IMR-90 (cell line): ENCODE results near the gene MRPL58. TPM values are rescaled to one million over a fixed set of nuclear protein-coding genes. Genes with fewer than 3 reads are reported as not detected.

ENCODE experiments used
- ATAC-seq: fragments of 200-7000 bp; cut with Tn5 transposase; 2 replicates; pipeline ENCODE4 v1.9.1; 2020; ENCODE audit warnings: low read depth, mild to moderate bottlenecking, moderate library complexity
- BruUV-seq: library from RNA; stranded (reverse); fragments of 400-500 nt; replicated peaks from 2 replicates; lab custom pipeline; 2021; lab: Mats Ljungman, UMichigan
- CTCF ChIA-PET: fragments of 300-600 bp; formaldehyde crosslinking; extraction: SDS; loops from one replicate; lab custom pipeline; 2021; ENCODE audit warnings: antibody characterized with exemption; lab: Yijun Ruan, JAX
- POLR2A ChIA-PET: fragments of 300-600 bp; sonication (Branson Sonifier 250); formaldehyde crosslinking; loops from one replicate; lab custom pipeline; 2022; ENCODE audit warnings: antibody characterized with exemption; ENCODE audit not compliant: unreplicated experiment; lab: Charles Lee
- DNase-seq: peaks from one replicate; pipeline ENCODE4 v3.0.0; 2013
- H2AFZ ChIP-seq: replicated peaks from 2 replicates; pipeline ENCODE3; 2013; ENCODE audit warnings: low read length, mild to moderate bottlenecking; ENCODE audit not compliant: poor library complexity
- H2AK5ac ChIP-seq: 2 replicates; pipeline ENCODE4 v1.6.1; 2013; ENCODE audit warnings: low read depth, low read length, inconsistent platforms
- H2AK9ac ChIP-seq: replicated peaks from 2 replicates; pipeline ENCODE3; 2013; ENCODE audit warnings: mild to moderate bottlenecking, low read depth, low read length, moderate library complexity; ENCODE audit not compliant: poor library complexity
- H2BK120ac ChIP-seq: 2 replicates; pipeline ENCODE4 v1.6.1; 2013; ENCODE audit warnings: low read depth, low read length, inconsistent platforms
- H2BK15ac ChIP-seq: 3 replicates; pipeline ENCODE4 v1.6.1; 2013; ENCODE audit warnings: low read depth, low read length, inconsistent platforms
- H2BK20ac ChIP-seq: 2 replicates; pipeline ENCODE4 v1.6.1; 2013; ENCODE audit warnings: low read depth, mild to moderate bottlenecking, inconsistent platforms, low read length, moderate library complexity
- H2BK5ac ChIP-seq: 2 replicates; pipeline ENCODE4 v1.6.1; 2013; ENCODE audit warnings: mild to moderate bottlenecking, low read depth, low read length, inconsistent platforms; ENCODE audit not compliant: poor library complexity, severe bottlenecking
- H3K14ac ChIP-seq: replicated peaks from 2 replicates; pipeline ENCODE4 v1.6.1; 2013; ENCODE audit warnings: low read depth, low read length, inconsistent platforms
- H3K18ac ChIP-seq: 2 replicates; pipeline ENCODE4 v1.6.1; 2013; ENCODE audit warnings: low read depth, low read length, control low read depth
- H3K23ac ChIP-seq: 2 replicates; pipeline ENCODE4 v1.6.1; 2013; ENCODE audit warnings: low read depth, low read length, inconsistent platforms
- H3K27ac ChIP-seq: 2 replicates; pipeline ENCODE4 v1.5.1; 2013; ENCODE audit warnings: mild to moderate bottlenecking, control low read depth, low read length; ENCODE audit not compliant: insufficient read depth
- H3K27me3 ChIP-seq: 2 replicates; pipeline ENCODE4 v1.6.1; 2013; ENCODE audit warnings: low read length; ENCODE audit not compliant: control insufficient read depth, insufficient read depth
- H3K36me3 ChIP-seq: 2 replicates; pipeline ENCODE4 v1.6.1; 2013; ENCODE audit warnings: low read length, mixed read lengths; ENCODE audit not compliant: control insufficient read depth, insufficient read depth
- H3K4ac ChIP-seq: 2 replicates; pipeline ENCODE4 v1.6.1; 2013; ENCODE audit warnings: low read depth, low read length, inconsistent platforms
- H3K4me1 ChIP-seq: 2 replicates; pipeline ENCODE4 v1.6.1; 2013; ENCODE audit warnings: low read length, mixed read lengths; ENCODE audit not compliant: control insufficient read depth, insufficient read depth
- H3K4me2 ChIP-seq: 2 replicates; pipeline ENCODE4 v1.6.1; 2013; ENCODE audit warnings: low read depth, mild to moderate bottlenecking, control low read depth, low read length, moderate library complexity
- H3K4me3 ChIP-seq: 2 replicates; pipeline ENCODE4 v1.5.1; 2013; ENCODE audit warnings: low read depth, mild to moderate bottlenecking, control low read depth, low read length, moderate library complexity; ENCODE audit not compliant: insufficient read depth
- H3K56ac ChIP-seq: 2 replicates; pipeline ENCODE4 v1.6.1; 2013; ENCODE audit warnings: low read length, inconsistent platforms; ENCODE audit not compliant: insufficient read depth; ENCODE audit errors: extremely low read depth
- H3K79me1 ChIP-seq, 2 experiments: 2 replicates each; pipeline ENCODE4 v1.6.1; 2013; ENCODE audit warnings: low read length in 2 of 2, inconsistent platforms in 1 of 2, low read depth in 1 of 2
- H3K9ac ChIP-seq: 2 replicates; pipeline ENCODE4 v1.6.1; 2013; ENCODE audit warnings: low read depth, low read length, control low read depth
- H3K9me1 ChIP-seq: 2 replicates; pipeline ENCODE4 v1.6.1; 2013; ENCODE audit warnings: low read length, inconsistent platforms; ENCODE audit not compliant: insufficient read depth
- H3K9me3 ChIP-seq: 2 replicates; pipeline ENCODE4 v1.6.1; 2013; ENCODE audit warnings: low read length; ENCODE audit not compliant: control insufficient read depth, insufficient read depth
- H4K20me1 ChIP-seq: 2 replicates; pipeline ENCODE4 v1.6.1; 2013; ENCODE audit warnings: low read length, inconsistent platforms; ENCODE audit not compliant: insufficient read depth
- H4K5ac ChIP-seq: 2 replicates; pipeline ENCODE4 v1.6.1; 2013; ENCODE audit warnings: mild to moderate bottlenecking, low read depth, low read length, control low read depth
- H4K8ac ChIP-seq, 2 experiments: 2 replicates each; pipeline ENCODE4 v1.6.1; 2013; ENCODE audit warnings: low read depth in 2 of 2, low read length in 2 of 2, control low read depth in 1 of 2, inconsistent platforms in 1 of 2
- H4K91ac ChIP-seq: 2 replicates; pipeline ENCODE4 v1.6.1; 2013; ENCODE audit warnings: low read depth, low read length, inconsistent platforms; ENCODE audit not compliant: insufficient read depth
- CHD1 ChIP-seq: IDR thresholded peaks from 2 replicates; pipeline ENCODE4 v1.6.1; 2012; ENCODE audit warnings: low read depth, low read length, improper control_type of control experiment
- WGBS, 2 experiments: methylation state at CpG; one replicate each; pipeline versions ENCODE4 v1.1.5 to v1.1.7; 2013; ENCODE audit warnings: missing lambda C conversion rate in 2 of 2; ENCODE audit not compliant: insufficient read length in 1 of 2; ENCODE audit errors: extremely low coverage in 2 of 2; 5-methylcytosine and 5-hydroxymethylcytosine counted together
- dilution Hi-C: fragments of 300-500 bp; cut with HindIII; formaldehyde crosslinking; loops from one replicate; pipeline ENCODE4 v1.14.3; 2018; ENCODE audit warnings: low sequenced_read_pairs; ENCODE audit not compliant: unreplicated experiment
- in situ Hi-C: fragments of 300-500 bp; cut with MboI; formaldehyde crosslinking; loops from 3 replicates; pipeline ENCODE4 v1.14.3; 2019; ENCODE audit warnings: low sequenced_read_pairs, inconsistent platforms, mixed read lengths
- intact Hi-C: fragments of 100-400 bp; cut with micrococcal nuclease; formaldehyde crosslinking; loops from 2 replicates; pipeline ENCODE4 v1.10.0; 2022
- polyA plus RNA-seq, 3 experiments: library from polyadenylated mRNA; depleted of rRNA; stranded (reverse); fragments of >200 nt; gene quantifications; 2 replicates each; pipeline ENCODE4 v1.2.3, GENCODE V29; 2012; ENCODE audit warnings: low replicate concordance in 1 of 3
- total RNA-seq: library from RNA; depleted of rRNA; stranded (reverse); fragments of >200 nt; gene quantifications from 2 replicates; pipeline ENCODE4 v1.2.3, GENCODE V29; 2012
- TF ChIP-seq, protein P1 (sequence below): fragments of 150-350 bp; IDR thresholded peaks from 2 replicates; pipeline ENCODE4 v1.6.1; 2016; ENCODE audit warnings: low read depth, mild to moderate bottlenecking, low read length, moderate library complexity, borderline replicate concordance

The MRPL58 gene
- total and polyA plus RNA-seq, 2 of the 4 experiments (the other 2 are of a cell fraction): 42.5 to 53.0 TPM

GRCh38 chr17:75004371-75004770 lies 8.1 kb upstream of the MRPL58 start:
- 100% methylated on average over 1 of the region's 3 CpGs; no CpG with 5 or more reads in 1 of the 2 experiments for WGBS, 2 experiments
- BruUV-seq: no TSS peak

More at GRCh38 chr17:75004371-75004770, 8.1 kb upstream of the MRPL58 start:
- no peak overlapping the region for H3K14ac ChIP-seq
- TF ChIP-seq, protein P1, sequence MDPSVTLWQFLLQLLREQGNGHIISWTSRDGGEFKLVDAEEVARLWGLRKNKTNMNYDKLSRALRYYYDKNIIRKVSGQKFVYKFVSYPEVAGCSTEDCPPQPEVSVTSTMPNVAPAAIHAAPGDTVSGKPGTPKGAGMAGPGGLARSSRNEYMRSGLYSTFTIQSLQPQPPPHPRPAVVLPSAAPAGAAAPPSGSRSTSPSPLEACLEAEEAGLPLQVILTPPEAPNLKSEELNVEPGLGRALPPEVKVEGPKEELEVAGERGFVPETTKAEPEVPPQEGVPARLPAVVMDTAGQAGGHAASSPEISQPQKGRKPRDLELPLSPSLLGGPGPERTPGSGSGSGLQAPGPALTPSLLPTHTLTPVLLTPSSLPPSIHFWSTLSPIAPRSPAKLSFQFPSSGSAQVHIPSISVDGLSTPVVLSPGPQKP: no peak
- no peak for TF ChIP-seq CHD1
- no peaks in the 10 kb centered on the region for H3K27me3 ChIP-seq
- H3K56ac ChIP-seq: no peak overlapping the region
- ChIA-PET POLR2A (no interaction called here), CTCF (no interaction called here)
- H3K4ac ChIP-seq: no peak overlapping the region
- H3K18ac ChIP-seq: no peak overlapping the region
- no peaks in the 10 kb centered on the region for H3K9me3 ChIP-seq
- no peak overlapping the region for H3K27ac ChIP-seq
- no peak overlapping the region for H3K4me2 ChIP-seq
- H4K8ac ChIP-seq: no peak overlapping the region
- H4K5ac ChIP-seq: no peak overlapping the region
- no peak overlapping the region for H2AFZ ChIP-seq
- H3K4me3 ChIP-seq: no peak overlapping the region
- H4K91ac ChIP-seq: no peak overlapping the region
- no peak overlapping the region for H3K23ac ChIP-seq
- in situ Hi-C loops: no loop called here
- no peaks in the 10 kb centered on the region for H3K4me1 ChIP-seq
- peak overlapping the region; percentile 9 for H2AK9ac ChIP-seq
- H4K20me1 ChIP-seq: no peaks in the 10 kb centered on the region; the same call in 1 of the 2 replicates
- no peak overlapping the region for H2BK5ac ChIP-seq
- H3K9ac ChIP-seq: no peak overlapping the region
- H2BK120ac ChIP-seq: no peak overlapping the region
- H2BK20ac ChIP-seq: no peak overlapping the region
- H3K9me1 ChIP-seq: no peaks in the 10 kb centered on the region
- no peak overlapping the region for H2BK15ac ChIP-seq
- intact Hi-C loops: no loop called here
- H2AK5ac ChIP-seq: no peak overlapping the region
- DNase-seq: no peak
- no peak for ATAC-seq
- dilution Hi-C loops: no loop called here
- H3K79me1 ChIP-seq: peaks cover 3 to 5% of the 10 kb centered on the region in 2 experiments; a peak in 2 of 4 replicates
- H3K36me3 ChIP-seq: peaks cover 40% of the 10 kb centered on the region
